Activated B cell treated with CpG ODN at 0.5 μM for 24 hours (primary cell): ENCODE measurements around the gene AFF1. TPM values are rescaled to one million over a fixed set of nuclear protein-coding genes. Genes with fewer than 3 reads are reported as not detected.

Source experiments
- ATAC-seq: fragments of 200-7000 bp; cut with Tn5 transposase; one replicate; pipeline ENCODE4 v1.10.0; 2021; ENCODE audit warnings: low read depth, mild to moderate bottlenecking, moderate library complexity
- CTCF ChIA-PET: fragments of 350-600 bp; sonication (Branson Sonifier 250); formaldehyde crosslinking; loops from one replicate; lab custom pipeline; 2021; ENCODE audit warnings: antibody characterized with exemption; lab: Charles Lee
- POLR2A ChIA-PET: fragments of 350-600 bp; sonication (Branson Sonifier 250); formaldehyde crosslinking; loops from one replicate; lab custom pipeline; 2021; ENCODE audit warnings: antibody characterized with exemption; lab: Charles Lee
- DNase-seq: peaks from one replicate; pipeline ENCODE4 v3.0.0; 2022
- H3K27ac Mint-ChIP-seq: one replicate; pipeline ENCODE4 v1.8.0; 2020; ENCODE audit warnings: mixed read lengths
- H3K27me3 Mint-ChIP-seq: one replicate; pipeline ENCODE4 v1.8.0; 2021; ENCODE audit warnings: mixed read lengths
- H3K36me3 Mint-ChIP-seq: one replicate; pipeline ENCODE4 v1.8.0; 2021; ENCODE audit warnings: low read depth, mixed read lengths
- H3K4me1 Mint-ChIP-seq: one replicate; pipeline ENCODE4 v1.8.0; 2021; ENCODE audit warnings: mixed read lengths
- H3K4me3 Mint-ChIP-seq: one replicate; pipeline ENCODE4 v1.8.0; 2020; ENCODE audit warnings: mild to moderate bottlenecking, mixed read lengths
- H3K9me3 Mint-ChIP-seq: one replicate; pipeline ENCODE4 v1.8.0; 2020; ENCODE audit warnings: mixed read lengths
- CTCF ChIP-seq: fragments of 200-600 bp; IDR thresholded peaks from one replicate; pipeline ENCODE4 v1.8.0; 2022; ENCODE audit warnings: antibody characterized with exemption, mild to moderate bottlenecking
- intact Hi-C: fragments of 100-400 bp; cut with micrococcal nuclease; formaldehyde crosslinking; loops from one replicate; pipeline ENCODE4 v1.15.1; 2024
- total RNA-seq: library from RNA; stranded (reverse); gene quantifications from 2 replicates; pipeline ENCODE4 v1.2.3, GENCODE V29; 2022

The AFF1 gene
- total RNA-seq, 1 donor from 2014 or later = 60.8 TPM

- no peak overlapping the region for H3K27ac Mint-ChIP-seq
- ATAC-seq = no peak
- no peaks in the 10 kb centered on the region for H3K9me3 Mint-ChIP-seq
- TF ChIP-seq CTCF = no peak
- DNase-seq = no peak
- H3K36me3 Mint-ChIP-seq = peaks cover 90% of the 10 kb centered on the region
- peaks cover 3% of the 10 kb centered on the region for H3K4me1 Mint-ChIP-seq
- intact Hi-C loops = no loop called here
- H3K4me3 Mint-ChIP-seq = no peak overlapping the region
- CTCF ChIA-PET = no interaction called here
- POLR2A ChIA-PET = no interaction called here
- no peaks in the 10 kb centered on the region for H3K27me3 Mint-ChIP-seq
Observed at GRCh38 chr4:87128006-87128705, 193.3 kb downstream of the AFF1 start.

GRCh38 chr4:87129681-87130080 is 194.9 kb downstream of the AFF1 start:
- no peak for DNase-seq
- ChIA-PET CTCF (no interaction called here), POLR2A (interaction anchor here (0.6 kb wide), 1 partner anchor 105 kb away, joined by 3 read pairs; no protein-coding TSS in a partner anchor)

GRCh38 chr4:87130985-87131703 is 196.3 kb downstream of the AFF1 start:
- Mint-ChIP-seq H3K4me1 (peaks cover 3% of the 10 kb centered on the region), H3K4me3 (no peak overlapping the region), H3K27ac (no peak overlapping the region), H3K36me3 (peaks cover 94% of the 10 kb centered on the region), H3K27me3 (no peaks in the 10 kb centered on the region), H3K9me3 (no peaks in the 10 kb centered on the region)
- ChIA-PET CTCF (no interaction called here), POLR2A (no interaction called here)
- DNase-seq (no peak), ATAC-seq (no peak)
- intact Hi-C loops = no loop called here
- no peak for TF ChIP-seq CTCF

More at GRCh38 chr4:87129681-87130080, 194.9 kb downstream of the AFF1 start:
- Mint-ChIP-seq H3K4me1 (peaks cover 3% of the 10 kb centered on the region), H3K36me3 (peaks cover 95% of the 10 kb centered on the region), H3K4me3 (no peak overlapping the region), H3K27ac (no peak overlapping the region), H3K9me3 (no peaks in the 10 kb centered on the region), H3K27me3 (no peaks in the 10 kb centered on the region)
- intact Hi-C loops = no loop called here
- no peak for ATAC-seq
- no peak for TF ChIP-seq CTCF

- Mint-ChIP-seq H3K27ac (no peak overlapping the region), H3K4me1 (peaks cover 3% of the 10 kb centered on the region), H3K36me3 (peaks cover 93% of the 10 kb centered on the region), H3K4me3 (no peak overlapping the region), H3K9me3 (no peaks in the 10 kb centered on the region), H3K27me3 (no peaks in the 10 kb centered on the region)
- no peak for TF ChIP-seq CTCF
- DNase-seq = no peak
- CTCF ChIA-PET = interaction anchor here (1.4 kb wide), 1 partner anchor 210 kb away, joined by 4 read pairs; no protein-coding TSS in a partner anchor
- intact Hi-C loops = no loop called here
- POLR2A ChIA-PET = no interaction called here
- ATAC-seq = no peak
Observed at GRCh38 chr4:87132035-87132434, 197.2 kb downstream of the AFF1 start.

GRCh38 chr4:87133183-87133582 is 198.4 kb downstream of the AFF1 start:
- TF ChIP-seq CTCF = no peak
- ChIA-PET POLR2A (no interaction called here), CTCF (interaction anchor here (1.4 kb wide), 1 partner anchor 211 kb away, joined by 4 read pairs; no protein-coding TSS in a partner anchor)
- ATAC-seq = no peak
- Mint-ChIP-seq H3K27ac (no peak overlapping the region), H3K4me1 (peaks cover 3% of the 10 kb centered on the region), H3K9me3 (no peaks in the 10 kb centered on the region), H3K4me3 (no peak overlapping the region), H3K36me3 (peaks cover 92% of the 10 kb centered on the region), H3K27me3 (no peaks in the 10 kb centered on the region)
- no peak for DNase-seq
- intact Hi-C loops = no loop called here
